ENCODE results near the gene TEX13B.
A peak's percentile ranks its signal among the peaks of the same experiment; 100 is the strongest.
"Not testable (repeated sequence)": the region's sequence is repeated elsewhere in the genome, so short reads cannot be mapped to it uniquely, and the experiment has no call there.

TEX13B gene, protein sequence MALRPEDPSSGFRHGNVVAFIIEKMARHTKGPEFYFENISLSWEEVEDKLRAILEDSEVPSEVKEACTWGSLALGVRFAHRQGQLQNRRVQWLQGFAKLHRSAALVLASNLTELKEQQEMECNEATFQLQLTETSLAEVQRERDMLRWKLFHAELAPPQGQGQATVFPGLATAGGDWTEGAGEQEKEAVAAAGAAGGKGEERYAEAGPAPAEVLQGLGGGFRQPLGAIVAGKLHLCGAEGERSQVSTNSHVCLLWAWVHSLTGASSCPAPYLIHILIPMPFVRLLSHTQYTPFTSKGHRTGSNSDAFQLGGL

DNA sequence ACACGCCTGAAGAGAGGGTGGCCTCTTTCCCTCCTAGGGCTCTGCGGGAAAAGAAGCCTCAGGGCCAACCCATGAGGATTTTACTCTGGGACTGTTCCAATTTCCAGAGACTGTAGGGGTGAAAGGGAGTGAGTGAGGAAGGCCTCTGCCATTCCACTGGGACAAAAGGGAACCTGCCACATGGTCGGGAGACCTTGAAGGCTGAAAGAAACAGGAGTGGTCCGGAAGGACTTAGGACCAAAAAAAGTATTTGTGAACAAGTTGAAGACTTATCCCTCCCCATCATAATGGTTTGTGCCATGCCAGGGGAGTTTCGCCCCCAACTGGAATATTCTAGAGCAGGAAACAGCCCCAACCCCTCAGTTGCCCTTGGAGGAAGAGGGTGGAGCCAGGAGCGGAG is at the start of gene TEX13B:
Gene TEX13B (minus strand): TSS at position 15 of the 400 bp plus-strand sequence. CDS start 243 bp downstream, outside the sequence.
- DNase-seq = no peak

DNA sequence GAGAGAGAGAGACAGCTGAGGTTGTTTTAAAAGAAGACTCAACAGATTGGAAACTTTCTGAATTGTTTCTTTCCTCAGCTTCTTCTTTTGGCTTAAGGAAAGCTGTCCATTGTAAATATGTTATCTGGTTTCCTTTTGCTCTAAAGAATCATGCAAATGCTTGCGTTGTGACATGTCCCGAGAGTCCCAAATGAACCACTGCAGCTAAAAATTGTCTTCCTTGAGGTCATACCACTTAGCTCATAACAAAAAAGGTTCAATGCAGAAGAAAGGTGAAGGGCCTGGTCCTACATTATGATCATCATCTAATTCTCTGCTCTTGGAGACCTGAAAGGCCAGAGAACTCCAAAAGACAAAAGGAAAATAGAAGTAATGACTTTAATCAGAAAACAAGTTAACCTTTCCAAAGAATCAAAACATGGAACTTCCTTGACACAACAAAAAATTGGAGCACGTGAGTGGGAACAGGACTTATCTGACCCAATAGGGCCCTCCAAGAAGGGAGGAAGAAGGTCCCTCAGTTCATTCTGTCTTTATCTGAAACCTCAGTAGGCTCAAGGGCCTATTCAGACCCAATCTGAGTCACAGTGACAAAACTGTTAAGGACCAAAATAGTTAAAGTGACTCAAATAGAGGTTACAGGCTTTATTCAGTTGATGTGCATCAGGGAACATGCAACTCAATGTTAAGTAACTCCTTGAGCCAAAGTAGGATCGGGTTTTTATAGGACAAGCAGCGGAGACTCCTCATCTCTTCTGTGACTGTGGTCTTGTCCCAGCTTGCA is 48.0 kb upstream of the TEX13B start:
- no peak for DNase-seq

DNA sequence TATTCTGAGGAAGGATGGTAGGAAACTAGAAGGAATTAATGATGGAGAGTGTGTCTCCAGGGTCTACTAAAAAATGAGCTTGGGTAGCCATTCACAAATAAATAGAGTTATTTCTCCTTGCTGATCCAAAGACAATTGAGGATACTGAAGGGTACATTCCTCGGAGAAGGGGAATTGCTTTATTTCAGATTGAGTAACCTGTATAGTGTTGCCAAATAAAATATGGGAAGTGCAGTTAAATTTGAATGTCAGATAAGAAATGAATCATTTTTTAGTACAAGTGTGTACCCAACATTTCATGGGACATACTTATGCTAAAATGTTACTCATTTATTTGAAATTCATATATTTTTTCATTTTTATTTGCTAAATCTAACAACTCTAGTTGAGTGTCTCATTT is 46.7 kb upstream of the TEX13B start:
- DNase-seq = no peak

DNA sequence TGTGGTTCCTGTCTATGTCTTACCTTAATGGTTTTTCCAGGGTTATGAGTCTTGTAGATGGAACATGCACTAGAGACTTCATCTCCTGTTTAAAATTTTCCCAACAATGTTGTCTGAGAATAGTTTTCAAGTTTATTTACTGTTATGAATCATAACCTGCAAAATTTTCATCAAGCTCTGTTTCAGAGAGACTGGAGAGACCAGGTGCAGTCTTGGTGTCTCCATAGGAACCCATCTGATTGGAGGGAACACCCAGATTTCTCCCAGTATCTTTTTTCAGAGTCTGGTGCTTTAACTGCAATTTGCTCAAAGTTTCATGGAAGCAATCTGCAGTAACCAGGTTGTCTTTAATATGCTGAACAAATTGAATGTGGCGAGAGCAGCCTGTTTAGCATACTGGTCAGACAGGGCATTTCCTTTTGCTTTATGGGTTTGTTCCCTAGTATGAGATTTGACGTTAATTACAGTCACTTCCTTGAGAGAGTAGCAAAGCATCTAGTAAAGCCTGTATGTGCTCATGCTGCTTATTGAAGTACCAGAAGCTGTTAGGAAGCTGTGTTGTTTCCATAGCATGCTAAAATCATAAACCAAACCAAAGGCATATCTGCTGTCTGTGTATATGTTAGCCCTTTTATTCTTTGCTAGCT is 43.9 kb upstream of the TEX13B start:
- no peak for DNase-seq

DNA sequence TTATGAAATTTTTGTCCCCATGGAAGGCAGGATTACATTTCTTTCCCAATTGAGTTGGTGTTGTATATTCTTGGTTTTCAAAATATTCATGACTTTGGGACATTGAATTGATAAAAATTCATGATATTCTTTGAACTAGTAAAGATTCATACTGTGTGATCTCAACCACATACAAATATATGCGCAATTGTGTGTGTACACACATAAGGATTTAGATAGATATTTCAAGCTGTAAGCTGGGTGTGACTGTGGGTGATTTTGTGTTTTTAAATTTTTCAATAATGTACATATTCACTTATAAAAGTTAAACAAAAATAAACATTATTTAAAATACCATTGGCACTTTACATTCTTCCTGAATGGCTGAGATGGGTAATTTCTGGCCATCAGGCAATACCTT is 43.2 kb upstream of the TEX13B start:
- DNase-seq = no peak

DNA sequence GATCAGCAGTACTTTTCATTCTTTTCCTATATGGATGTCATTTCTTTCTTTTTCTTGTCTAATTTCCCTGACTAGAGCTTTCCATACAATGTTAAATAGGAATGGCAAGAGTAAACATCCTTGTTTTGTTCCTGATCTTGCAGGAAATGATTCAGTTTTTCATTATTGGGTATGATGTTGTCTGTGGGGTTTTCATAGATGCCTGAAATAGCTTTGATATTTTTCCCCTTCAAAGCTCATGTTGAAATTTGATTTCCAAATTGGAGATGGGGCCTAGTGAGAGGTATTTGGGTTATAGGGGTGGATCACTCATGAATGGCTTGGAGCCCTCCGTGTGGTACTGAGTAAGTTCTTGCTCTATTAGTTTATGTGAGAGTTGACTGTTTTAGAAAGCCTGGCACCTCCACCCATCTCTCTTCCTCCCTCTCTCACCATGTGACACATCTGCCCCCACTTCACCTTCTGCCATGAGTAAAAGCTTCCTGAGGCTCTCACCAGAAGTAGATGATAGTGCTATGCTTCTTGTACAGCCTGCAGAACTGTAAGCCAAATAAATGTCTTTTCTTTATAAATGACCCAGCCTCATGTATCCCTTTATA is 40.4 kb upstream of the TEX13B start:
- DNase-seq = peak; percentile 2

DNA sequence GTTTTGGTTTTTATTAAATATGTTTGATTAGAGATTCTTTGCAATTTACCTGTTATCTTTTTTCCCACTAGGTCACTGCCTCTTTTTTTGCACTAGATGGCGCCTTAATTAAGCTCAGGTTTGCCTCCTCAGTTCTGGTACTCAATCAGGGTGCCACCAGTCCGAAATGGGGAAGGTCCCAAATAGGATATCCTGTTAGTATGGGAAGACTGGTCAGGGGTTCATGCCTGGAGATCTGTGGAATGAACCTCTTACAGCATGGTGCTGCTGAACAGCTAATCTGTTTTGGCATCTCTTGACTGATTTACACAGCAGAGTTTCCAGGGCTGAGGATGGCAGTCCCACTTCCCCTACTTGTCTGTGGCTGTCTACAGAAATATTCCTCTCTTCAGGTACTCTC is 38.5 kb upstream of the TEX13B start:
- peak; percentile 21 for DNase-seq

DNA sequence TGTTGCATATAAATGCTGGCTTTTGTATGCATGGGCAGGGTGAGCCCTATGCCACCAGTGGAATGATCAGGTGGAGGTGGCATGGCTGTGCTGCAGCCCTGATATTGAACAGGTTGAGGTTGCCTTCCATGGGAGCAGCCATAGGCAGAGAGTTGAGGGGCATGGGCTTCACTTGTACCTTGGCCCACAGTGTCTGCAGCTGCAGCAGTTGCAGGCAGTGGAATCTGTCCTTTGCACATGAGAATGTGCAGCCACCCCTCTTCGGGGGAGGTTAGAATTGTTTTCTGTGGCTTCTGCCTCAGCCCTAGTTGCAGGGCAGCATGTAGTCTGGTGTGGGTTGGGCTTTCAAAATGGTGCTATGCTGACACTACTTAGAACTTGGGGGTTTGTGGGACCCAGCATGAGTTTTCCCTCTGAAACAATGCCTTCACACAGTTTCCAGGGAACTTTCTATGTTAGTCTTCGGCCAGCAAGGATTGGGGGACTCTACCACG is 37.3 kb upstream of the TEX13B start:
- no peak for DNase-seq

DNA sequence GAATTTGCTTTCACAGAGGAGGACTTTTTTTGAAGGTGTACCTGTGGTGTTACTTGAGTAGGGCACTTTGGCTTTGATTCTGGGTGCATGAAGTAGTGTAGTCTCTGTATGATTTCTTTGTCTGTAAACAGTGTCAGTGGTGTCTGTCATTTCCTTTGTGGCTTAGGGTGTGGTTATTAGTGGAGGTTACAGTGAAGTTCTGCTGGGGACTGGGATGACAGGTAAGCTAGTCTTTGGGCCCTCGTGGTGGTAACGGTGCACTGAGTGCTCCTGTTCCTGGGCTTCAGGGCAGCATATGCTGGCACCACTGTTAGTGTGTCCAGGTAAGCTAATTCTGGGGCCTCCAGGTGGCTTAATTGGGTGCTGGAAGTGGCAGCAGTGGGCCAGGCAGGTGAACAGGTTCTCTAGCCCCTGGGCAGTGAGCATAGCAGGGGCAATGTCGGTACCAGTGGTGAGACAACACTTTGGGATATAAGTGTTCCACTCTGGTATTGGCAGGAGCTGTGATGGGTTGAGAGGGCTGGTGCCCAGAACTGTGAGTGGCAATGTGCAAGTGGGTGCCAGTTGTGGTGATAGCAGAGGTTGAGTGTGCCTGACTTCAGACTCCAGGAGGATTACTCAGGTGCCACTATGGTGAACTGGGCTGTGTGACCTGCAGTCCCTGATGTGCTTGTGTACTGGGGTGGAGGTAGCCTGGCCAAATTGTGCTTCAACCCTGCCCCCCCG is 36.6 kb upstream of the TEX13B start:
- DNase-seq = peak; percentile 31

DNA sequence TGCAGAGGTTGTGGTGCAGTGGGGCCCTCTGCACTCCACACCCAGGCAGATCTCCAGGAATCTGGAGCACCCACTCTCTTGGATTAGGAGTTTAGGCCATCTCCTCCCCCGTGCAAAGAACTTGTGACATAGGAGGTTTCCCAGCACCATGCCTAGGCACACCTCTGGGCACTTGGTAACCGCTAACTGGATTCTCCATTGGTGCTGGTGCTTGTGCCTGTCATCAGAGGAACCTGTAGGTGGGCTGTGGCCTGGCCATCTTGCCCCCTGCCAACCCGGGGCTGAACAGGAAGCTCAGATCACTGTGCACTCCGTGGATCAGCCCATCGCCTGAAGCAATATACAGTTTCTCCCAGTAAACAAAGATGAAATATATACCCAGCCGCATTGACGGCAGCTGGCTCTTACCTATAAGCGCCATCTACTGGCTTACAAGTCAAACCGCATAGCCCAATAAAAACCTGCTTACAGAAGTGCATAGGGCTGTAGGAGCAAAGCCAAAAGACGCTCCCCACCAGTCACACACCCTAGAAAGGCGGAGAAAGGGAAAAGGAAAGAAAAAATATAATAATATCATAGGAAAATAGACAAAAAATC is 19.1 kb upstream of the TEX13B start:
- peak; percentile 54 for DNase-seq

DNA sequence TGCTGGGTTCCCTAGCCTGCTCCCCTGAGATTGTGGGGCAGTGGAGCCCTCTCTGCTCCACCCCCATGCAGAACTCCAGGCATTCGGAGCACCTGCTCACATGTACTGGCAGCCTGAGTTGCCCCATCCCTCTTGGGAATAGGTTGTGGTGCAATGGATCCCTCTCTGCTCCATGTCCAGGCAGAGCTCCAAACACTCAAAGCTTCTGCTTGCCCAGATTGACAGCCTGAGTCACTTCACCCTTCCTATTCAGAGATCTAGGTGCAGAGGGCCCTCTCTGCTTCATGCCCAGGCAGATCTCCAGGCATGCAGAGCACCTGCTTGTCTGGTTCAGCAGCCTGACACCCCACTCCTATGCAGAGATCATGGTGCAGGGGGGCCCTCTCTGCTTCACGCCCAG is 18.6 kb upstream of the TEX13B start:
- no peak for DNase-seq

DNA sequence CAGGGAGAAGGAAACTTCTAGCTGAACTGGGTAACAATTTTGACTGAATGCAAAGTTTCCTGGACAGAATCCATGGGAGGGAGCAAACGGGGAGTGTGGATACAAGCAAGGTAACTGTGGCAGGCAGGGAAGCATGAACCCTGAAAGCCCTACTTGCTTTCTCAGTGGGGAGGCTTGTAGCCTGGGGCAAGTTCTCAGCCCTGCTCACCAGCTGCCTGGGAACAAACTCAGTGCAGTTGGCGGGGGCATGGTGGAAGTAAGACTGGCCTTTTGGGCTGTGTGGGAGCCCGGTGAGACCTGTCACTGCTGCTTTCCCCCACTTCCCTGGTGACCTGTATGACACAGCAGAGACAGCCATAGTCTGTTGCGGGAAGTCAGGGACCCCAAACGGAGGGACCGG is 14.0 kb upstream of the TEX13B start:
- no peak for DNase-seq

DNA sequence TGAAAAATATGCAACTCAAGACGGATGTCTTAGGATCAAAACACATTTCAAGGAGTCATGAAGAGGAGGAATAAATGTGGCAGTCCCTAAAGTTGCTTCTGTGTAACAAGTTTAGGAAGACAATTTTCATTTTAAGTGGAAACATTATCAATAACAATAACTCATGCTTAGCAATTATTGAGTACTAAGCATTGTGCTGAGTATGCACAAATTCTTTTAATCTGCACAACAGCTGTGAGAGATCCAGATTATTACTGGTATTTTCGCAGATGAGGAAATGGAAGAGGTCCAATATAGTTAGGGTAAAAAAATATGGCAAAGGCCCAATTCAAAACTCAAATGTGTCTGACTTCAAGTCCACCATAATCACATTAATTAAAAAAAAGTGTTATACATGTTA is 2.9 kb upstream of the TEX13B start:
- DNase-seq = no peak

DNA sequence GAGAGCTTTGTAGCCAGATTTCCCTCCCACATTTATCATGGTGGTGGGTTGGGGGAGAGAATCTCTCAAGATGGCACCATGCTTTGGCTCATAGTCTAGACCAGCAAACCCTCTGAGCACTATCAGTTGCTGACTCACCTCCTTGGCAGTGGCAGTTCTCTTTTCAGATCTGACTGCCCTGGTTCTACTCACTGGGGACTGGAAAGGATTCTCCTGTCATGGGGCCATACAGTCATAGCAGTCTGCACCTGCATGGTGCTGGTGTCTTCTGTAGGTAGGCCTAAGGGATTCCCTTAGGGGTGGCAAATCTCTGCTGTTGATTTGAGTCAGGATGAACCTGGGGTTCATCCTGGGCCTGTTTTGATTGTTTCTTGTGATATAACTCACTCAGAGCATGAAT is 2.6 kb downstream of the TEX13B start:
- peak; percentile 6 for DNase-seq

DNA sequence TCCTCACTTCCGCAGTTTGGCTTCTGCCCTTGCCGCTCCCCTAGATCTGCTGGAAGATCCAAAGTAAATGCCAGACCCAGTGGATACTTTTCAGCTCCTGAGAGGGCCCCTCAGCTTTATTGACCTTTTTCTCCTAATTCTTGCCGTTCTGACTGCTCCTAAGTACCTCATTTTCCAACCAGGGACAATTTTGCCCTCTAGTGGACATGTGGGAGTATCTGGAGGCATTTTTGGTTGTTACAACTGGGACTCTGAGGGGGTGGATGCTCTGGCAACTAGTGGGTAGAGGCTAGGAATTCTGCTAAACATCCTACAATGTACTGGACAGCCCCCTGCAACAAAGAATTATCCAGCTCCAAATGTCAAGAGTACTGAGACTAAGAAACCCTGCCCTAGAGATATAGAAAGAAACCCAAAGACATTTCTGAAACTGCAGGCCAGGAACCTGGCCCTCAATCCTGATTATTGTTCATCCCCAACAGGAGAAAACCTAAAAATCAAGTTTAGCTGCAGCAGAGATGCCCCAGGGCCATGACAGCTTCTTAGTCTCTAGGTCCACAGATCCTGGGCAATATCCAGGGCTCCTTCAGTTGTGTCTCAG is 3.4 kb downstream of the TEX13B start:
- DNase-seq = peak; percentile 18

DNA sequence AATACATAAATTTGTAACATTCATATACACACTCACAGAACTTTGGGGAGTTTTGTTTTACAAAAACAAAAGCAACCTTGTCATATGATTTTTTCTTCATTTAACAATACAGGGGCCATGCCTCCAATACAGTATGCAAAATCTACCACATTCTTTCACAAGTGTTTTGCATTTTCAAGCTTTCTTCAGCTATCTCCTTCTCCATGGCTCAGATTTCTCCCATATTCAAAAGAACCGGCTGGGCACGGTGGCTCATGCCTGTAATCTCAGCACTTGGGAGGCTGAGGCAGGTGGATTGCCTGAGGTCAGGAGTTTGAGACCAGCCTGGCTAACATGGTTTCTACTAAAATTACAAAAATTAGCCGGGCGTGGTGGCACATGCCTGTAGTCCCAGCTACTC is 4.1 kb downstream of the TEX13B start:
- DNase-seq = no peak

DNA sequence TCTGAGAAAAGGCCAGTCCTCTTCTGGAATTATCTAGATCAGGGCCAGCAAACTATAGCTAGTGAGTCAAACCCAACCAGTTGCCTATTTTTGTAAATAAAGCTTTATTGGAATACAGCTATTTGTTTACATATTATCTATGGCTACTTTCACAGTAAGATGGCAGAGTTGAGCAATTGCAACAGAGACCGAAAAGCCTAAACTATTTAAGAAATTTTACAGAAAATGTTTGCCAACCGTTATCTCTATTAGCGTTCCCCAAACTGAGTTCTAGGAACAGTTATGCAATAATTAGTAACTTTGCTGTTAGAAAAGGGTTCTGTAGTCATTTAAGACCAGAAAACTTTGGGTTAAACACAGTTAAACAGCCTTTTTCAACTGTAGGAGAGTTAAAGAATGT is 10.5 kb downstream of the TEX13B start:
- DNase-seq = no peak

DNA sequence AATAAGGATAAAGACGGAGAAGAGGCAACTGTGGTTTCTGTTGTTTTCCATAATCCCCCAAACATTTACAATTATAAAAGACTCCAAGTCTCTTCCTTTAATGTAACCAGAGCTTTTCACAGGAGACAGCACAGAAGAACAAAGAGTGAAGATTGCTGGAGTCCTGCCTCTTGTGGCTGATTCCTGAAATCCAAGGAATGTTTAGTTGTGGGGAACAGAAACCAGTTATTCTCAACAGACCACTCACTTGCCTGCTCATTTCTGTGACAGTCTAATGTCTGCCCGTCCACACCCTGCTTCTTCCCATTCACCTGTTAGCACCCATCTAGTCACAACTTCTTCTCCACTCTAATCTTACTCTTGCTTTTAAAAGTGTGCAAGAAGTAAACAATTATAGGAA is 12.1 kb downstream of the TEX13B start:
- no peak for DNase-seq

DNA sequence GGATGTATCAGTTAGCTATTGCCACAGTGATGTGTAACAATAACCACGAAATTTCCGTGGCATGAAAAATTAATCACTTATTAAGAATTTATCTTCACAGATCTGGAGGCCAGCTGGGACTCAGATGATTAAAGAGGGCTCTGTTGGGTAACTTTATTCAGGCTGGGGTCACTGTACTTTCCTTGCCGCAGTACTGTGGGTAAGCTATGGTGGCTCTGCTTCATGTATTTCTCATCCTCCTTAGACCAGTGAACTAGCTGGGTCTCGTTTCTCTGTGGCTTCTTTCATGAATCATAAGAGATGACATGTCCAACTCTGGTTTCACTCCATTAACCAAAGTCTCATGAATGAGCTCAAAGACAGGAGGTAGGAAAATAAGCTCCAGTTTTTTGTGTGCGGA is 13.5 kb downstream of the TEX13B start:
- no peak for DNase-seq

DNA sequence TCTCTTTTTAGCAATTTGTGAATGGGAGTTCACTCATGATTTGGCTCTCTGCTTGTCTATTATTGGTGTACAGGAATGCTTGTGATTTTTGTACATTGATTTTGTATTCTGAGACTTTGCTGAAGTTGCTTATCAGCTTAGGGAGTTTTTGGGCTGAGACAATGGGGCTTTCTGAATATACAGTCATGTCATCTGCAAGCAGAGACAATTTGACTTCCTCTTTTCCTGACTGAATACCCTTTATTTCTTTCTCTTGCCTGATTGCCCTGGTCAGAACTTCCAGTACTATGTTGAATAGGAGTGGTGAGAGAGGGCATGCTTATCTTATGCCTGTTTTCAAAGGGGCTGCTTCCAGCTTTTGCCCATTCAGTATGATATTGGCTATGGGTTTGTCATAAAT is 26.8 kb downstream of the TEX13B start:
- DNase-seq = not testable (repeated sequence)

DNA sequence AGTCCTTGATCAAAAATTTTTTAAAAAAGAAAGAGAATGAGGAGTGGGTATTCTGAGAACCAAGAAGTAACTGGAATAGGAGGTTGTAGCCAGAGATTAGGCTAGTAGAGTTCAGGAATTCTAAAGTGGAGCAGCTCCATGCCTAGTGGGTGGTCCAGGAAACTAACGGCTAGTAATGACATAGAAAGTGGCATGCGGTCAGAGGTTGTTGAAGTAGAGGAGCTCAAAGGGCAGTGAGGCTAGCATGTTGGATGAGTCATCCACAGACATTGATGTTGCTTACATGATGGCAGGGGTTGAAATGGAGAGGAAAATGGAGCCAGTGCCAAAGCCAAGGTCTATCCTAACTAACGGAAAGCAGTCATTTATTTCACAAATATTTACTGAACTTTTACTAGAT is 42.1 kb downstream of the TEX13B start:
- DNase-seq = no peak

DNA sequence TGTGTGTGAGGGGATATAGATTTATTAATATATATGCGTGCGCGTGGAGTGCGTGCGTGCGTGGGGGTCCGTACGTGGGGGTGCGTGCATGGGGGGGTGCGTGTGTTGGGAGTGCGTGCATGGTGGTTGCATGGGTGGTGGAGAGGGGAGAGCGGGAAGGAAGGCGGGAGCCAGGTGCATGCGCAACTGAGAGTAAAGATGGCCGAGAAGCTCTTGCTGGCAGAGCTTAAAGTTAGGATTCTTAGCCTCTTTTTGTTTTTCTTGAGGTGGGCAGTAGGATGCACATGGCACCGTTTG is 45.8 kb downstream of the TEX13B start:
- DNase-seq = no peak
